Putamen (tissue), 1 donor: ENCODE results near the gene CD101.

ENCODE experiments used
- DNase-seq: peaks from one replicate; pipeline ENCODE4 v3.0.0-alpha.2; 2016; ENCODE audit warnings: low spot score

Gene CD101

GRCh38 chr1:117014209-117014608, 12.6 kb downstream of the CD101 start:
- DNase-seq, result no peak

- no peak for DNase-seq
These were observed 14.2 kb downstream of the CD101 start for GRCh38 chr1:117015724-117016123.

- DNase-seq, result no peak
These were observed 15.5 kb downstream of the CD101 start for GRCh38 chr1:117017062-117017461.

- DNase-seq, result no peak
These were observed 16.1 kb downstream of the CD101 start for GRCh38 chr1:117017648-117018047.

GRCh38 chr1:117020526-117021156, 19.1 kb downstream of the CD101 start:
- peak; percentile 7 for DNase-seq

- no peak for DNase-seq
These were observed 20.6 kb downstream of the CD101 start for GRCh38 chr1:117022114-117022513.

GRCh38 chr1:117025568-117025967, 24.0 kb downstream of the CD101 start:
- DNase-seq, result no peak

- DNase-seq, result no peak
These were observed 24.8 kb downstream of the CD101 start for GRCh38 chr1:117026361-117026760.

GRCh38 chr1:117029685-117030084, 28.1 kb downstream of the CD101 start:
- no peak for DNase-seq

GRCh38 chr1:117030271-117030877, 28.8 kb downstream of the CD101 start:
- DNase-seq, result no peak

GRCh38 chr1:117032266-117032665, 30.7 kb downstream of the CD101 start:
- no peak for DNase-seq

GRCh38 chr1:117032681-117033539, 31.4 kb downstream of the CD101 start:
- DNase-seq, result no peak

GRCh38 chr1:117033772-117034171, 32.2 kb downstream of the CD101 start:
- no peak for DNase-seq

- DNase-seq, result no peak
These were observed 33.3 kb downstream of the CD101 start for GRCh38 chr1:117034791-117035290.

GRCh38 chr1:117036018-117036461, 34.5 kb downstream of the CD101 start:
- no peak for DNase-seq

GRCh38 chr1:117037802-117038201, 36.2 kb downstream of the CD101 start:
- DNase-seq, result no peak

- no peak for DNase-seq
These were observed 36.7 kb downstream of the CD101 start for GRCh38 chr1:117038236-117038635.

GRCh38 chr1:117044217-117044616, 42.7 kb downstream of the CD101 start:
- DNase-seq, result no peak

GRCh38 chr1:117045644-117046043, 44.1 kb downstream of the CD101 start:
- DNase-seq, result no peak

- no peak for DNase-seq
These were observed 45.2 kb downstream of the CD101 start for GRCh38 chr1:117046781-117047180.

- no peak for DNase-seq
These were observed 45.7 kb downstream of the CD101 start for GRCh38 chr1:117047271-117047670.

GRCh38 chr1:117049857-117050256, 48.3 kb downstream of the CD101 start:
- no peak for DNase-seq
